T-helper 1 cell (primary cell): Measurements from ENCODE around the gene PKD1L1.

ENCODE experiments used
- DNase-seq, 5 donors: peaks; one replicate each; pipeline ENCODE4 v3.0.0-alpha.2; 2012 to 2020

PKD1L1 gene

GRCh38 chr7:47786557-47787248, 161.6 kb downstream of the PKD1L1 start:
- DNase-seq = no peak

DNA sequence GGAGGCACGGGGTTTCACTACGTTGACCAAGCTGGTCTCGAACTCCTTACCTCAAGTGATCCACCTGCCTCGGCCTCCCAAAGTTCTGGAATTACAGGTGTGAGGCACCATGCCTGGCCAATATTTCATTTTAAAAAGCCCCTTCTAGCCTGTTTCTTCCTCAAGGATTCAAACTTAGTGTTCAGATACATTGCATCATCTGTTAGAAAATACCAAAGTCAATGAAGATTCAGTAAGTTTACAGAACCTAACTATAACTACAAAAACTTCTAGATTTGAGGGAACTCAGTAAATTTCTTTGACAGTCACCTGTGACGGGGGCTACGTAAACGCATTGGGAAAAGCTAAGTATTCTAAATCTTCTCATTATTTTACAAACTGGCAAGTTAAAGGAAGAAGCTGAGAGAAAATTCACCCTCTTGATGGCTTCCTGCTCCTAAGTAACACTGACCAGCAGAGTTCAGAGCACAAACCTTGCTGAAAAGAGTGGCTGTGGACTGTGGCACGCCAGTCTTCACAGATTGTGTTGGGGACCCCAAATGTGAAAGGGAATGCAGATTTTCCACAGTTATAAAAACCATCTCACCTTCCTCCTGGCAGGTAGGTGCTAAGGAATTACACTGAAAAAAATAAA, 162.2 kb downstream of the PKD1L1 start:
- DNase-seq = no peak

- no peak for DNase-seq
Observed at GRCh38 chr7:47783456-47784223, 164.6 kb downstream of the PKD1L1 start.

- no peak for DNase-seq
Observed at GRCh38 chr7:47782792-47783191, 165.5 kb downstream of the PKD1L1 start.

GRCh38 chr7:47782022-47782421, 166.2 kb downstream of the PKD1L1 start:
- DNase-seq = no peak

DNA sequence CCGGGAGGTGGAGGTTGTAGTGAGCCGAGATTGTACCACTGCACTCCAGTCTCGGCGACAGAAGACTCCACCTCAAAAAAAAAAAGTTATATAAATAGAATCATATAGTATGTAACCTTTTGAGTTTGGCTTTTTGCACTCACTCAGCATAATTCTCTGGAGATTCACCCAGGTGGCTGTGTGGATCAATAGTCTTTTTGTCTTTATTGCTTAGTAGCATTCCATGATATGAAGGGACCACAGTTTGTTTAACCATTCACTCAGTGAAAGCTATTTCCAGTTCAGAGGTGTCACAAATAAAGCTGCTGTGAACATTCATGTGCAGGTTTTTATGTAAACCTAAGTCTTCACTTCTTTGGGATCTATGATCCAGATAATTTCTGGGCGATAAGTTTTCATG, 167.7 kb downstream of the PKD1L1 start:
- DNase-seq = no peak

DNA sequence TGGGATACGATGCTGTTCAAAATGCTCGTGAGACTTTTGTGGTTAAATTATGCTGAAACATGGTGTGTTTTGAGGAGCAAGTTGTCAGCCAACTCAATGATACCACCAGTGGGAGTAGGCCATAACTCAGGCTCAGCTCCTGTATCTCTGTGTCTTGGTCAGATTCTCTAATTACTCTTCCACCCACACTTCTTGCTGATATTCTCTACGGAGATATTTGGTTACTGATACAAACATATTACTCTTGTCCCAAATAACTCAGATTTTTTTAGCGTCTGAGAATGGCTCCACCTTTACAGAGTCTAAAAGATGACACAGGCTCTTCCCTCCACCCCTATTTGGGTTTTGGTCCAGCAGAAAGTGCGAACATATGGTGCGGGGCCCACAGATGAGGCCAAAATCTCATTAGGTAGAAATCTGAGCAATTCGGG, 168.9 kb downstream of the PKD1L1 start:
- DNase-seq = no peak

DNA sequence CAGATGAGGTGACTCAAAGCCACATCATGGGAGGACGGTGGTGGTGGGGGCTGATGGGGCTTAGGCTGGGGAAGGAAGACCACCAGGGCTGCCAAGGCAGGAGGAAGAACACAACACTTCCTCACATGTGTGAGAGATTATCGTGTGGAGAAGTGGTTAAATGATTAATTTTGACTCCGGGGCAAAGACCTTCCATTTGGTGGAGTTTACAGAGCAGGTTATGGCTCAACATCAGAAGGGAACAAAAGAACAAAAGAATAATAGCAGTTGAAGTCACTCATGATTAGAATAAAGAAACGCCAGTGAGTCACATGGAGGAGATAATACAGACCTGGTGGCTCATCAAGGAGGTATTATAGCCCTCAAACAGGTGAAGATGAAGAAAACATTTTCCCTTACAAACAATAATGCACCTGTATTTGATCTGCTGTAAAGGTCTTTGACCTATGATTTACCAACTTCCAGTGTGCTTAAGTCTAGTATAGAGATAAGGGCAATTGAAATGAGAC, 170.1 kb downstream of the PKD1L1 start:
- no peak for DNase-seq

- DNase-seq = no peak
Observed at GRCh38 chr7:47777531-47778152, 170.6 kb downstream of the PKD1L1 start.

GRCh38 chr7:47776335-47776734, 171.9 kb downstream of the PKD1L1 start:
- DNase-seq = no peak

- no peak for DNase-seq
Observed at GRCh38 chr7:47775238-47775637, 173.0 kb downstream of the PKD1L1 start.

DNA sequence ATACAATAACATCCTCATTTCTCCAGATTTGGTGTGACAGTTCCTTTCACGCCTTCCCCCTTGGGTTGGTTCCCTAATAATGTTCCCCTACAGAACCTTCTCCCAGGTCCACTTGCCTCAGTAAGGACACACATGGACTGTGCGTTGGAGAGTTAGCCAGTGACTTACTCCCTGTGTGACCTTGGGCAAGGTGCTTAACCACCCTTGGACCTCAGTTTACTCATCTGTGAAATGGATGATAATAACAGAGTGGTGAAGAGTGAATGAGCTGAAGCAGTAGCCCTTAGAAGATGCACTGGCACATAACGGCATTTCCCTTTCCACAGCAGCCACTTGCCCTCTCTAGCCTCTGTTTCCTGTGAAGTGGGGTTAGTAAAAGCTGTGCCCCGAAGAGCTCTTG, 175.8 kb downstream of the PKD1L1 start:
- DNase-seq = no peak

DNA sequence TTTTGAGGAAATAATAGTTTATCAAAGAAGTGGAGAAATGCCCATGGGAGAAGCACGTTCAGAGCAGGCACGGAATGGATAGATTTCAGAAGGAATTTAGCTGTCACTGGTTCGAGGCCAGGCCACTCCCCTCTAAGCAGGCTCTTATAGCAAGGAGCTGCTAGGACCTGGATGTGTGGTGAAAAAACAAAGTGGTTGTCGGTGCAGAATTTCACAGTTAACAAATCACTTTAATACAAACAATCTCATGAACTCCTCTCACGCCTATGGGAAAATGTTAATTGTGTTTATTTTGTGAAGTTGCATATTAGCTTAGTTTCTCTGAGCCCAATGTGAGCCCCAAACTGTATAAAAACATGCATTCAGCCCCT, 176.3 kb downstream of the PKD1L1 start:
- no peak for DNase-seq

- no peak for DNase-seq
Observed at GRCh38 chr7:47771336-47771989, 176.8 kb downstream of the PKD1L1 start.

- no peak for DNase-seq
Observed at GRCh38 chr7:47766126-47766525, 182.1 kb downstream of the PKD1L1 start.

DNA sequence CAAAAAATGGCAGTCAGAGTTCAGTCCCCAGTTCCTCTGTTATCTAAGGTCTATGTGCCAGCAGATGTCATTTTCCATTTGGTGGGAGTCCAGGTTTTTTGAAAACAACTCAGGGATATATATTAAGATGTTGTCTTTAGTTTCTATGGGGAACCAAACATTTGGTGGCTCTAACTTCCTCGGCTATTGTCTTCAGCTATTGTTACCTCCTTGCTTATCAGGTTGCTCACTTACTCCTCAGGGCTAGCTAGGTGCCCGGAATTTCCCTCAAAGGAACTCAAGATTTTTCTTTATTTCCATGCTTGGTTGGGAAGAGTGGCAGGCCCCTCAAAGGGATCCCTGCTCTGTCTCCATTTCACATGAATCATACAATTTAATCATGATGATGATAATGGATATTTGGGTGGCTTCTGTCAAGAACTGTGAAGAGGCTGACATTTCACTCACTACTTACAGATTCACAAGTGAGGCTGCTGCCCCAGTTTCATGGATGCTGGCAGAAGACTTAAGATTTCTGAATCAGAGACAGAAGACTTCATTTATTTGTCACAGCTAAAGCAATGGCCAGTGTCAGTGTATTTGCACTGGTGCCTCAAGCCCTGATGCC, 182.8 kb downstream of the PKD1L1 start:
- no peak for DNase-seq

DNA sequence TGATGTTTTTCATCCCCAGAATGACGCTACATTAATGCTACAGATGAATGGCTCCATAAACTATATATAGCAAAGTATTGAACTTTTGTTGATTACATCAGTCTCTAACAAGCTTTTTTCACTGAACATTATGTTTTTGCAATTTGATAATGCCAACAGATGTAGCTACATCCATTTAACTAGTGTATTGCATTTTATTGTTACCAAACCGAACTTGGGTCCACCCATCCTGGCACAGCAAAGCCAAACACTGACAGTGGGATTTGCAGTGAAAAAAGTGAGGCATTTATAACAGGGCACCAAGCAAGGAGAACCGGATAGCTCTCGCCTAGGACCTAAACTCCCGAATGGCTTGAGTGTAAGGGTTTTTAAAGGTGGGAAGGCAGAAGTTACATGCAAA, 183.5 kb downstream of the PKD1L1 start:
- no peak for DNase-seq

DNA sequence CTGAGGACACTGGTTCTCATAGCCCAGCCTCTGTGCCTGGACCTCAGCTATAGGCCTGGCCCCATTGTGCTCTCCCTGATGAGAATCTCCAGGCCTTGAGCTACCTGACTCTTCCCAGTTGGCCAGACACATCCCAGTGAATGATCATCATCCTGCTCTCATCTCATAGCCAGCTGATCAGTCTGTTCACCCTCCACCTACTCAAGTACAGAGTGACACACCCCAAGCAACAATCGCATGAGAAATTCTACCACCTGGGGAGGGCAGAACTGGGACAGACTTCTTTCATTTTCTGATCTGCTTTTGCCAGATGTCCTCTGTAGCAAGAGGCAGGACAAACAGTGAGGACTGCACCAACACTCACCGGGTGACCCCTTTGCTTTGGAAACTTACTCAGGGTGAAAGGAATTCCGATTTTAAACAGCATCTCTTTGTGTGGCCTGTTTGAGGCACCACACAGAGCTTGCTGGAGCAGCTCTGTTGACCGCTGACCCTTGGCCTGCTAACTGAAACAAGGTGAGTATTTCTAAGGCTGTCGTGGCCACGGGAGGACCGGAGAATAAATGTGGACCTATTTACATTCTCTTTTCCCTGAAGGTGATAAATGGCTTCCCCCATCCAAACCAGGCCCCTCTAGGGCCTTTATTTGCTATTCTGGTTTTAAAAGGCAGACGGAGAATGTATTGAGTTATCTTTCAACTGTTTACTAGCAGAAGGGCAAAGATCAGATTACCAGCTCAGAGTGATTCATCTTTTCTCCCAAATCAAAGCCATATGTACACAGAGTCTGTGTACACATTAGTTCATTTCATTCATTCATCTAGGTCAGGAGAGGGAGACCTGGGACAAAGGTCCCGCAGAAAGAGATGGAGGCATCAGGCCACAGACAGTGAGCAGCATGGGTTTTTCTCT, 184.9 kb downstream of the PKD1L1 start:
- no peak for DNase-seq

- DNase-seq = no peak
Observed at GRCh38 chr7:47762746-47763062, 185.6 kb downstream of the PKD1L1 start.

DNA sequence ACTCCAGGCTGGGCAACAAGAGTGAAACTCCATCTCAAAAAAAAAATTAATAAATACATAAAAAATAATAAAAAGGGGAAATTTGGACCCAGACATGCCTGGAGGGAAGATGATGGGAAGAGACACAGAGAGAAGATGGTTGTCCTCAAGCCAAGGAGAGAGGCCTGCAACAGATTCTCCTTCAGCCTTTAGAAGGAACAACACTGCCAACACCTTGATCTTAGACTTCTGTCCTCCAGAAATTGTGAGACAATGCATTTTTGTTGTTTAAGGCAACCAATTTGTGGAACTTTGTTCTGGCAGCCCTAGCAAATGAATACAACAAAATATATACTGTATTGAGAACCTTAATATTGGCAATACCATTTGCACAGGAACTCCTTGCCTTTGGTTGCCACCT, 186.1 kb downstream of the PKD1L1 start:
- no peak for DNase-seq

DNA sequence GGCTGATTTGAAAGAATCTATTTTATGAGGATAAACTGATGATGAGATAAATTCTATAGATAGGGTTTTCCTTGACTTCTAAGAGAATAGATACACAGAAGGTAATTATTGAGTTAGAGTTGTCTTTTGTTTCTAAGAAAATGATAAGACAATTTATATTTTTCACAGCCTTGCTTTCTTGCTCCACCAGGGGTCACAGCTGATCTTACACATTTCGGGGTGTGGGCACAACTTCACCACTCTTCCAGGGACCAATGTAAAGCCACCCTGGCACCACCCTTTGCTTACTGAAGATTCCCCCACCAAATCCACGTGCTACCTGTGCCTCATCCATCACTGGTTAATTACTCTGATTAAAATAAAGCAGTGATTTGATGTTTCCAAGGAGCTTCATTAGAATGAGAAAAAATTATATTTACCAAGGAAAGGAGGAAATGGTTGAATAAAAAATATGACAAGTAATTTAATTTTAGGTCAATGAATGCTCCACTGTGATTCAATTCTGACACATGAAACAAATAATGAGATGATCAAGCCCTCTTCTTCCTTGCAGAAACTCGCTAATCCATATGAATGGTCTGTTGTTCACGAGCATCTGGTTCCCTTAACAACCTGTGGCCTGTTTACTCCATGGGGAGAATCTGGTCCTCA, 189.1 kb downstream of the PKD1L1 start:
- DNase-seq = no peak
